ENCODE results near the gene PAX7. TPM values are rescaled to one million over a fixed set of nuclear protein-coding genes. Genes with fewer than 3 reads are reported as not detected.

PAX7 gene
- total and polyA plus RNA-seq, 2 of the 4 experiments (the other 2 are of a cell fraction), result not detected

- peaks cover 8% of the 10 kb centered on the region for H3K27me3 ChIP-seq (ENCODE audit: control insufficient read depth, insufficient read depth, low read length)
- no peak for TF ChIP-seq CHD1 (IDR thresholded peaks at IDR 0.05; ENCODE audit: low read depth, low read length)
- no peak for TF ChIP-seq BHLHE40 (IDR thresholded peaks at IDR 0.05; ENCODE audit: low read depth, low read length)
- TF ChIP-seq FOS (IDR thresholded peaks at IDR 0.05; ENCODE audit: low read depth, low read length), result no peak
- TF ChIP-seq, protein P1, sequence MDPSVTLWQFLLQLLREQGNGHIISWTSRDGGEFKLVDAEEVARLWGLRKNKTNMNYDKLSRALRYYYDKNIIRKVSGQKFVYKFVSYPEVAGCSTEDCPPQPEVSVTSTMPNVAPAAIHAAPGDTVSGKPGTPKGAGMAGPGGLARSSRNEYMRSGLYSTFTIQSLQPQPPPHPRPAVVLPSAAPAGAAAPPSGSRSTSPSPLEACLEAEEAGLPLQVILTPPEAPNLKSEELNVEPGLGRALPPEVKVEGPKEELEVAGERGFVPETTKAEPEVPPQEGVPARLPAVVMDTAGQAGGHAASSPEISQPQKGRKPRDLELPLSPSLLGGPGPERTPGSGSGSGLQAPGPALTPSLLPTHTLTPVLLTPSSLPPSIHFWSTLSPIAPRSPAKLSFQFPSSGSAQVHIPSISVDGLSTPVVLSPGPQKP (IDR thresholded peaks at IDR 0.05; ENCODE audit: borderline replicate concordance, low read depth, low read length), result no peak
- TF ChIP-seq, protein P2, sequence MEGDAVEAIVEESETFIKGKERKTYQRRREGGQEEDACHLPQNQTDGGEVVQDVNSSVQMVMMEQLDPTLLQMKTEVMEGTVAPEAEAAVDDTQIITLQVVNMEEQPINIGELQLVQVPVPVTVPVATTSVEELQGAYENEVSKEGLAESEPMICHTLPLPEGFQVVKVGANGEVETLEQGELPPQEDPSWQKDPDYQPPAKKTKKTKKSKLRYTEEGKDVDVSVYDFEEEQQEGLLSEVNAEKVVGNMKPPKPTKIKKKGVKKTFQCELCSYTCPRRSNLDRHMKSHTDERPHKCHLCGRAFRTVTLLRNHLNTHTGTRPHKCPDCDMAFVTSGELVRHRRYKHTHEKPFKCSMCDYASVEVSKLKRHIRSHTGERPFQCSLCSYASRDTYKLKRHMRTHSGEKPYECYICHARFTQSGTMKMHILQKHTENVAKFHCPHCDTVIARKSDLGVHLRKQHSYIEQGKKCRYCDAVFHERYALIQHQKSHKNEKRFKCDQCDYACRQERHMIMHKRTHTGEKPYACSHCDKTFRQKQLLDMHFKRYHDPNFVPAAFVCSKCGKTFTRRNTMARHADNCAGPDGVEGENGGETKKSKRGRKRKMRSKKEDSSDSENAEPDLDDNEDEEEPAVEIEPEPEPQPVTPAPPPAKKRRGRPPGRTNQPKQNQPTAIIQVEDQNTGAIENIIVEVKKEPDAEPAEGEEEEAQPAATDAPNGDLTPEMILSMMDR (conservative IDR thresholded peaks at IDR 0.05; ENCODE audit: low read depth, low read length), result no peak
- TF ChIP-seq RFX5 (IDR thresholded peaks at IDR 0.05; ENCODE audit: low read depth, low read length), result no peak
- no peak for TF ChIP-seq NFE2L2 (IDR thresholded peaks at IDR 0.05; ENCODE audit: low read depth, low read length)
- TF ChIP-seq CEBPB (IDR thresholded peaks at IDR 0.05; ENCODE audit: low read depth, low read length), result no peak
- TF ChIP-seq MAZ (IDR thresholded peaks at IDR 0.05; ENCODE audit: borderline replicate concordance, low read depth, low read length), result no peak
- no peak for TF ChIP-seq MXI1 (IDR thresholded peaks at IDR 0.05; ENCODE audit: borderline replicate concordance, low read depth, low read length)
- TF ChIP-seq, protein P3, sequence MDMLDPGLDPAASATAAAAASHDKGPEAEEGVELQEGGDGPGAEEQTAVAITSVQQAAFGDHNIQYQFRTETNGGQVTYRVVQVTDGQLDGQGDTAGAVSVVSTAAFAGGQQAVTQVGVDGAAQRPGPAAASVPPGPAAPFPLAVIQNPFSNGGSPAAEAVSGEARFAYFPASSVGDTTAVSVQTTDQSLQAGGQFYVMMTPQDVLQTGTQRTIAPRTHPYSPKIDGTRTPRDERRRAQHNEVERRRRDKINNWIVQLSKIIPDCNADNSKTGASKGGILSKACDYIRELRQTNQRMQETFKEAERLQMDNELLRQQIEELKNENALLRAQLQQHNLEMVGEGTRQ (IDR thresholded peaks at IDR 0.05; ENCODE audit: low read depth, low read length), result no peak
- H2BK15ac ChIP-seq (ENCODE audit: low read depth, low read length), result no peak overlapping the region
- no peak overlapping the region for H3K9ac ChIP-seq (ENCODE audit: low read depth, low read length)
- WGBS, 2 experiments (ENCODE audit: extremely low coverage in 2 of 2, insufficient read length in 1 of 2), result 4% methylated on average over 4 of the region's 7 CpGs; no CpG with 5 or more reads in 1 of the 2 experiments
- no peak for DNase-seq
- ChIA-PET CTCF (no interaction called here), POLR2A (ENCODE audit: unreplicated experiment) (no interaction called here)
- intact Hi-C loops (cut with micrococcal nuclease), result no loop called here
- H4K91ac ChIP-seq (ENCODE audit: insufficient read depth, low read depth, low read length), result no peak overlapping the region
- no peak overlapping the region for H2AK5ac ChIP-seq (ENCODE audit: low read depth, low read length)
- no peak overlapping the region for H2BK5ac ChIP-seq (ENCODE audit: low read depth, low read length, poor library complexity, severe bottlenecking)
- H3K18ac ChIP-seq (ENCODE audit: low read depth, low read length), result no peak overlapping the region
- H4K20me1 ChIP-seq (ENCODE audit: insufficient read depth, low read length), result no peaks in the 10 kb centered on the region
- in situ Hi-C loops (cut with MboI; ENCODE audit: low sequenced_read_pairs), result no loop called here
- ATAC-seq (ENCODE audit: low read depth), result no peak
- no peak overlapping the region for H2AFZ ChIP-seq (replicated peaks; ENCODE audit: low read length, poor library complexity)
- H3K23ac ChIP-seq (ENCODE audit: low read depth, low read length), result no peak overlapping the region
- no peak overlapping the region for H4K5ac ChIP-seq (ENCODE audit: low read depth, low read length)
- no peaks in the 10 kb centered on the region for H3K79me1 ChIP-seq (ENCODE audit: low read depth in 1 of 2, low read length in 2 of 2)
- no peak overlapping the region for H3K4me3 ChIP-seq (ENCODE audit: insufficient read depth, low read depth, low read length)
- H2BK20ac ChIP-seq (ENCODE audit: low read depth, low read length), result no peak overlapping the region
- no peak overlapping the region for H3K27ac ChIP-seq (ENCODE audit: insufficient read depth, low read length)
- dilution Hi-C loops (cut with HindIII; ENCODE audit: low sequenced_read_pairs, unreplicated experiment), result no loop called here
- no peak overlapping the region for H4K8ac ChIP-seq (ENCODE audit: low read depth in 2 of 2, low read length in 2 of 2)
- no peak overlapping the region for H3K4me2 ChIP-seq (ENCODE audit: low read depth, low read length)
- no peaks in the 10 kb centered on the region for H3K9me3 ChIP-seq (ENCODE audit: control insufficient read depth, insufficient read depth, low read length)
- H3K4me1 ChIP-seq (ENCODE audit: control insufficient read depth, insufficient read depth, low read length), result no peaks in the 10 kb centered on the region
- no peaks in the 10 kb centered on the region for H3K36me3 ChIP-seq (ENCODE audit: control insufficient read depth, insufficient read depth, low read length)
- no peak overlapping the region for H2BK120ac ChIP-seq (ENCODE audit: low read depth, low read length)
- BruUV-seq (replicated peaks), result no TSS peak
- H3K56ac ChIP-seq (ENCODE audit: extremely low read depth, insufficient read depth, low read length), result no peak overlapping the region
- H3K14ac ChIP-seq (replicated peaks; ENCODE audit: low read depth, low read length), result no peak overlapping the region
- H2AK9ac ChIP-seq (replicated peaks; ENCODE audit: low read depth, low read length, poor library complexity), result no peak overlapping the region
- H3K4ac ChIP-seq (ENCODE audit: low read depth, low read length), result no peak overlapping the region
- H3K9me1 ChIP-seq (ENCODE audit: insufficient read depth, low read length), result no peaks in the 10 kb centered on the region
Measured at GRCh38 chr1:18769140-18769539, 138.5 kb downstream of the PAX7 start.

Data from IMR-90 (cell line).